GM19397 (cell line): Measurements from ENCODE around the gene SARM1.

ENCODE experiments used
- ATAC-seq: cut with Tn5 transposase; IDR thresholded peaks from one replicate; pipeline ENCODE4 v1.9.1; 2021; ENCODE audit warnings: mild to moderate bottlenecking, moderate library complexity; ENCODE audit not compliant: unreplicated experiment

The SARM1 gene

DNA sequence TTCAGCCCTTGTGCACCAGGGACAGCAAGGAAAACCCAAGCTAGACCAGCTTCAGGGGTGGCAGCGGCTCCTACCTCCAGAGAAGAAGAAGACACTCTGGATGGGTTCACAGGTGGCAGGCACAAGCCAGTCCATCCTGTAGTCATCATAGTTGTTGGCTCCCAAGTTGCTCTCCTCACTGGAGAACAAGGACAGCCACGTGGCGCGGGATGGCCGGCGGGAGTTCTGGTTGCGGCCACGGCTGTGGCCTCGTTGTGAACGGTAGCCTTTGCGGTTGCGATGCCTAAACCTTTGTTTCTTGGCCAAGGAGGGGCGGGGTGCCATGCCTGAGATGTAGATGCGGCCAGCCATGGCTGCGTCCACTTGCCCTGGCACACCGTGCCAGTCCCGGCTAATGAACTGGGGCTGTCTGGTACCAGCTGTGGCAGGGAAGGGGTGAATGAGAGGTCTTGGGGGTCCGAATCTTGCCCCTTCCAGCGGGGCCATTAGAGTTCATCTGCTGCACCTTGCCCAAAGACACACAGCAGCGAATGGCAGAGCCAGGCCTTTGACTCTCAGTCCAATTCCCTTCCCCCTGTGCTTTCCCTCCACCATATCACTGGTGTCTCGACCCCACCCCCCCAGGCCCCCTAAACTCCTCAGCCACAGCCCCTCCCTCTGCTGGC, 3.7 kb upstream of the SARM1 start:
- ATAC-seq = no peak

DNA sequence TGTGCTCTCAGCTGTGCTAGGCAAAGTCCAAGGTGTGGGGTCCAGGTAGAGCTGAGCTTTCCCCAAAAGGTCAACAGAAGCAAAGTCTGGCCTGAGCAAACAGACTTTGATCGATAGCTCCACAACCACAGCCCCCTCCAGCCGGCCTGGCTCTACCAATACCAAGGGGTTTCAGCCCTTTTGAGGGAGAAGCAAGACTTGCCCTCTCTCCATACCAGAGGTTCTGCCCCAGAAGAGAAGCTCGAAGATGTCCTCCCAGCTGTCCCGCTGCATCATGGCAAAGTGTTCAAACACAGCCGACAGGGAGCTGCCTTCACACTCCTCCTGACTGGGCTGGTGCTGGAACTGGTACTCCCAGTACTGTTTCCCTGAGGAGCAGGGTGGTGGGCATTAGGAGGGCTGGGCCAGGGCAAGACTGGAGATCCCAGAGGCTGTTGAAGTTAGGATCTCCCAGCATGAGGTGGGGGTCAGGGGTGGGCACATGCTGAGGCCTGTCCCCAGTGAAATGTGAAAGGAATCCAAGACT, 3.1 kb upstream of the SARM1 start:
- ATAC-seq = no peak

DNA sequence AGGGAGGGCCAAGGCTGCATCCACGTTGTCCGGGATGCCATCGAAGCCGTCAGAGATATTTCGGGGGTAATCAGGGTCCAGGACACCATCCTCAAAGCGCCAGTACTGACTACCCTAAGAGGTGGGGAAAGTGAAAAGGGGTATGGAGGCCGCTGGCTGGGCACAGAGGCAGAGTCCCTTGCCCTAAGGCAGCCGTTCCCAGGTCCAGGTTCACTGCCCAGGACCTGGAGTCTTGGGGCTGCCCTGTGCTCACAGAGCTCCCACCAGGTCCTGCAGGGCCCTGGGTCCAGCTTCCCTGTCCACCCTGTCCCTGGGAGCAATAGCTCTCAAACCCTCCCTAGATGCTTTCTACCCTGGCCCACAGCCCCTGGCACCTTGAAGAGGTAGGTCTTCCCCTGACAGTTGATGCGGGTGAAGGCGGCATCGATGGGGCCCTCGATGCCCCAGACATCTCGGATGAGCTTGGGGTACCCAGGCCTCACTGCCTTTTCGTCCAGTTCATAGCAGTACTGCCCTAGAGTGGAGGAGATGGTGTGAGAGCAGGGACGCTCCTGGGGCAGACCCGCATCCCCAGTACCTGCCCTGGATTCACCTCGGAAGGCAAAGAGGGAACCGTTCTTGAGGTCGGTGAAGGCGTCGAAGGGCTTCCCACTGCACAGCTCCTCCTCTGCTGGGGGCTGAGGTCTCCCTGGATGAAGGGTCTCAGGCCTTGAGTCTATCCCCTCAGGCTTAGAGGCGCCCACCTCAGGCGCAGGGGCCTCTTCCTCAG, 2.4 kb upstream of the SARM1 start:
- no peak for ATAC-seq

DNA sequence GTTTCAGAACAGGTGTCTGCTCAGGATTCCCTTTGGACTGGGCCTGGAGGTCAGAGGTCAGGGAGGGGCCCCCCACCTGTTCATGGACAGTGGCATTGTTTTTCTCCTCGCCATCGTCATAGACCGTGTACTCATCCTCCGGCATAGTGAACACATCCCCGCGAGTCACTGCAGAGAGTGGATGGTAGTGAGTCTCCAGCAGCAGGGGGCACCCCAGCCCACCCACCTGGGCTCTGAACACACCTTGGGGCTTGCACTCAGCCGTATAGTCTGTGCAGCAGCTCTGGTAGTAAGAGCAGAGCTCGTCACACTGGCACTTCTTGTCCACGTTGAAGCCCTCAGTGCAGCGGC, 1.8 kb upstream of the SARM1 start:
- ATAC-seq = no peak

DNA sequence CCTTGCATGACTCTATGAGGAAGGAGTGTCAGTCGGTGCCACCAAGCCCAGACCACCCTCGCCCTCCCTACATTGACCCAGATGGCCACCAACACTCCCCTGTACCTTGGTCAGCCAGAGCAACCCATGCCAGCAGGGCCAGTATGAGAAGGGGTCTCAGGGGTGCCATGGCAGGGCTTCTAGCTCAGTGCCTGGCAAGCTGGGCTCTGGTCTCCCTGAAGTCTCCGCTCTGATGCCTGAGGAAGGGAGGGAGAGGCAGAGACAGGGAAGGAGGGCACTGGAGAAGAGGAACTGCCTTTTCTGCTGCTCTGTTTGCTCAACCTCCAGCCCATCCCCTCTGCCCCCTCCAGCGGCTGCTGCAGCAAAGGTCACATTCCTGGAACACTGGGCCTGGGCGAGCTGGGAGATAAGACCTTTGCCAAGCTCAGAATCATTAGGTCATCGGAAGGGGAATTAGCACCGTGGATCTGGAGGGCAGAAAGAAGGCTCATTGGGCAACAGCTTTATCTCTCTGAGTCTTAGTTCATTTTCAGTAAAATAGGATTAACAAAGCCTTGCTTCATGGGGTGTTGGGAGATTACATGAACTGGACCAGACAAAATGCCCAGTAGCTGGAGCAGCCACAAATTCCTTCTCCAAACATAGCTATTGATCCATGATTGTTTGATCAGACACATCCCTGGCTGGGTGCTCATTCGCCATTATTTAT, 1.3 kb upstream of the SARM1 start, which contains the start of gene VTN:
TSS of gene VTN (minus strand) at position 273 of the 709 bp plus-strand sequence. CDS start at position 169, 104 bp downstream.
- ATAC-seq = no peak

DNA sequence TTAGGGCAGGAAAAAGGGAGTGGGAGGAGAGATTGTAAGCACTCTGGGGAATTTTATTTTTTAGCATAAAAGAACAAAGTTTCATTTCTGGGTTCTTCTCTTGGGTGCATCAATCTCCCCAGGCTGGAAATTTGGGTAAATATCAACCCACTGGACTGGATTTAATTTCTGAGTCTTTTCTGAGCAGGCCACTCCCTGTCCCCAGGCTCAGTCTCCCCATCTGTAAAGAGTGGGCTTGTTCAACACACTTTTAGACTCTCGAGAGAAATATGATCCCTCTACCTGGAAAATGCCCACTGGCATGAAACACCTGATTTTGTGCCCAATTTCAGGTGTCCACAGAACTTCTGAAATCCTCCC, 770 bp upstream of the SARM1 start:
- no peak for ATAC-seq

DNA sequence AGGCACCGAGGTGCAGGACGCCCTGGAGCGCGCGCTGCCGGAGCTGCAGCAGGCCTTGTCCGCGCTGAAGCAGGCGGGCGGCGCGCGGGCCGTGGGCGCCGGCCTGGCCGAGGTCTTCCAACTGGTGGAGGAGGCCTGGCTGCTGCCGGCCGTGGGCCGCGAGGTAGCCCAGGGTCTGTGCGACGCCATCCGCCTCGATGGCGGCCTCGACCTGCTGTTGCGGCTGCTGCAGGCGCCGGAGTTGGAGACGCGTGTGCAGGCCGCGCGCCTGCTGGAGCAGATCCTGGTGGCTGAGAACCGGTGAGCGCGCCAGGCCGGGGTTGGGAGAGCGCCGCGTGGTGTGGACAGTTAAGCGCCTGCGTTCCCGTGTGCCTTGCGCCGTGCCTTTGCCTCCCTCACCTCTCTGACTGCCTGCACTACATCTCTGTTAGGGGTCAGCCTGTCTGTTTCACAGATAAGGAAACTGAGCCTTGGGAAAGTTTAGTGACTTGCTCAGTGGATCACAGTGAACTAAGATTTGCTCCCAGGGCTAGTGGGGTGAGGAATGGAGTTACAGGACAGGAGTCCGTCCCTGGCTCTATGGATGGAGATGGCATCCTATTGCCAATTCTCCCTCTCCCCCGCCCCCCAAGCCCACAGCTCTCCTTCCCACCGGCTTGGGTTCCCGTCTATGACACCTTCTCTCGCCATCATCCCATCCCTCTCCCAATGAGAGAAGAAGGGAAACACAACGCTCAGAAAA, 880 bp downstream of the SARM1 start:
- peak; percentile 9 for ATAC-seq

DNA sequence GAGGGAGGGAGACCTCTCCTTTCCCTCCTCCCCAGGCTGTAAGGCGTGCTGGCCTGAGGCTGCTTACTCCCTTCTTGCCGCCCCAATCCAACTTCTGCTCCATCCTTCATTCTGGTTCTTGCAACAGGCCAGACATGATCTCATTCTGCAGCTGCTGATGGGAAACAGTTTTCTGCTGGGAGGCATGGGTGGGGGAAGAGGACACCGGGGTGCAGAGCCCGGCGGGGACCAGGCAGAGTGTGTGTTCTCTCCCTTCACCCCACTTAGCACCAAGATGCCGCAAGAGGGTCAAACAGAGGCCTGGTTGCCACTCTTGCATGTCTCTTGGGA, 1.4 kb downstream of the SARM1 start:
- ATAC-seq = no peak

DNA sequence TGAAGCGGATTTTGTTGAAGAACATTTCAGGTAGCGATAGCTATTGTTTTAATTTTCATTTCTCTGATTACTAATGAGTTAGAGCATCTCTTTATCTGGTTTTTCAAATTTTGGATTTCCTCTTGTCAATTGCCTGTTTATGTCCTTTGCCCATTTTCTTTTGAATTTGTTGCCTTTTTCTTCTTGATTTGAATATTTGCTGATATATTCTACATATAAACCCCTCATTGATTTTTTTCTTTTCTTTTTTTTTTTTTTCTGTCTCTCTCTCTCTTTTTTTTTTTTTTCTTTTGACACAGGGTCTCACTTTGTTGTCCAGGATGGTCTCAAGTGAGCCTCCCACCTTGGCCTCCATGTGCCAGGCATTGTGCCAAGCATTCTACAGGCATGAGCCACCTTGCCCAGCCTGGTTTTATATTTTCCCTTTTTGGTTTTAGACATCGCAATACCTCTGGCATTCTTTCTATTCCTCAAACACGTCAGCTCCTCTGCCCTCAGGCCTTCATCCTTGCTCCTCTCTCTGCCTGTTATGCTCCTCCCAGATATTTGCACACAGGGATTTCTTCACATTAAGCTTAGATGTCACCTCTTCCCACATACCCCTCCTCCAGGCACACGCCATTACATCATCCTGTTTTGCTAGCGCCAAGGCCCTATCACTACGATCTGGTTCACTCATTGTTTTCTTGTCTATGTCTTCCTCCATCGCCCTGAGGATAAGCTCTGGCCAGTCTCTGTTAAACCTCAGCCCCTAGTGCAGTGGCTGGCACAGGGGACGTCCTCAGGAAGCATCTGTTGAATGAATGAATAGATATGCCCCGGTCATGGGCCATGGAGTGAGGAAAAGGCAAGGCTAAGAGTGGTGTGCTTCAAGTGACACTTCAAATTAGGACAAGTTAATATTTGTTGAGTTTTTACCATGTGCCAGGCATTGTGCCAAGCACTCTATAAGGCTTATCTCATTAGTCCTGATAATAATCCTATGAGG, 8.6 kb downstream of the SARM1 start:
- no peak for ATAC-seq

DNA sequence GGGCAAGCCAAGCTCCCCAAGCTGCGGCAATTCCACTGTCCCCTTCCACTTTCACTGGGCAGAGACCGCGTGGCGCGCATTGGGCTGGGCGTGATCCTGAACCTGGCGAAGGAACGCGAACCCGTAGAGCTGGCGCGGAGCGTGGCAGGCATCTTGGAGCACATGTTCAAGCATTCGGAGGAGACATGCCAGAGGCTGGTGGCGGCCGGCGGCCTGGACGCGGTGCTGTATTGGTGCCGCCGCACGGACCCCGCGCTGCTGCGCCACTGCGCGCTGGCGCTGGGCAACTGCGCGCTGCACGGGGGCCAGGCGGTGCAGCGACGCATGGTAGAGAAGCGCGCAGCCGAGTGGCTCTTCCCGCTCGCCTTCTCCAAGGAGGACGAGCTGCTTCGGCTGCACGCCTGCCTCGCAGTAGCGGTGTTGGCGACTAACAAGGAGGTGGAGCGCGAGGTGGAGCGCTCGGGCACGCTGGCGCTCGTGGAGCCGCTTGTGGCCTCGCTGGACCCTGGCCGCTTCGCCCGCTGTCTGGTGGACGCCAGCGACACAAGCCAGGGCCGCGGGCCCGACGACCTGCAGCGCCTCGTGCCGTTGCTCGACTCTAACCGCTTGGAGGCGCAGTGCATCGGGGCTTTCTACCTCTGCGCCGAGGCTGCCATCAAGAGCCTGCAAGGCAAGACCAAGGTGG, 9.8 kb downstream of the SARM1 start:
- ATAC-seq = no peak

DNA sequence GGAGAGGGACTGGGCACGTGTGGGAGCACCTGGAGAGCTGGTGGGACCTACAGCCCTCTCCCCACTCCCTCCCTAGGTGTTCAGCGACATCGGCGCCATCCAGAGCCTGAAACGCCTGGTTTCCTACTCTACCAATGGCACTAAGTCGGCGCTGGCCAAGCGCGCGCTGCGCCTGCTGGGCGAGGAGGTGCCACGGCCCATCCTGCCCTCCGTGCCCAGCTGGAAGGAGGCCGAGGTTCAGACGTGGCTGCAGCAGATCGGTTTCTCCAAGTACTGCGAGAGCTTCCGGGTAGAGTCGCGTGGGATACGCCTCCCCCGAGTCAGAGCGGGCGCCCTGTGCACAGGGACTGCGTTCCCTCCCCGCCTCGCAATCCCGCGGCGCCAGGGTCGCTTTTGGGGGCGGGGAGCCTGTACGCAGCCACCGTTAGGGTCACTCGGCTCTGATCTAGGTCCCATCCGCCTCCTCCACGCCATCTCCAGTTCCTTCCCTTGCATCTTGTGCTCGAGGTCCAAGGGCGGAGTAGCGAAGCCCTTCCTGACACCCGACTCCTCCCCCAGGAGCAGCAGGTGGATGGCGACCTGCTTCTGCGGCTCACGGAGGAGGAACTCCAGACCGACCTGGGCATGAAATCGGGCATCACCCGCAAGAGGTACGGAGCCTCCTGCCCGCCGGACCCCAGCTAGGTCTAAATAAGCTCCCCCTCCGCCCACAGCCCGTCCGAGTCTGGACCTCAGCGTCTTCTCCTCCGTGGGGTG, 13.0 kb downstream of the SARM1 start:
- ATAC-seq = peak; percentile 60

DNA sequence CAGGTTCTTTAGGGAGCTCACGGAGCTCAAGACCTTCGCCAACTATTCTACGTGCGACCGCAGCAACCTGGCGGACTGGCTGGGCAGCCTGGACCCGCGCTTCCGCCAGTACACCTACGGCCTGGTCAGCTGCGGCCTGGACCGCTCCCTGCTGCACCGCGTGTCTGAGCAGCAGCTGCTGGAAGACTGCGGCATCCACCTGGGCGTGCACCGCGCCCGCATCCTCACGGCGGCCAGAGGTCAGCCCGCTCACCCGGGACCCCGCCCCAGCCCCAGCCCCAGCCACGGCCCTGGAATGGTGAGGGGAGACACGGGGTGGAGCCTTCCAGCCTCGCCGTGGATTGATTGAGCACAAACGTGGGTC, 13.5 kb downstream of the SARM1 start:
- peak; percentile 12 for ATAC-seq

DNA sequence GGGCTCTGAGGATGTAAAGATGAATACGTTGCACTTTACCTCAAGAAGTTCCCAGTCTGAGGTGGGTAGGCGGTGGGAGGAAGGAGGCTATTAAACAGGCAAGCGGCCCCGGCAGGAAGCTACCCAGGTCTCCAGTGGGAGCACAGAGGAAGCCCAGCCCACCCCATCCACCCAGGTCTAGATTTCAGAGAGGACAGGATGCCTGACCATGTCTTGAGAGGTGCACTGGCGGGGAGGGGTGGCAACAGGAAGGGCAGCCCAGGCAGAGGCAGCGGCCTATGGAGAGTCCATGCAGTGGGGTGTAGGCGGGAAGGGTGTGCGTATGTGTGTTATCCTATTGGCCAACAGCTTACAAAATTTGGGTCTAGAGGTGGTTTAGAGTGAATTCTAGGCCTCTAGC, 13.9 kb downstream of the SARM1 start:
- no peak for ATAC-seq

DNA sequence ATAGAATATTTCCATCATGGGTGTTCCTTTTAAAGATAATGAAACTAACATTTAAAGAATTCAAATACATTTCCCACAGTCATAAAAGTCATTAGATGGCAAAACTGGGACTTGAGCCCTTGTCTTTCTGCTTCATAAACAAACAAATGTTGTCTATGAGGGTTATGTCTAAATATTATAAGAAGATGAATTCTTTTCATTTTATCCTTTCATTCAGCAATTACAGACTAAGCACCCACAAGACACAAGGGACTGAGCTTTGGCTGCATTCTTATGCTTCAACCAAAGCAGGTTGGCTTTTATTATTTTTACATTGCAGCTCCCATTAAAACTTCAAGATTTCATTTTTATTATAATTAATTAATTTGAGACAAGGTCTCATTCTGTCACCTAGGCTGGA, 14.9 kb downstream of the SARM1 start:
- ATAC-seq = no peak

DNA sequence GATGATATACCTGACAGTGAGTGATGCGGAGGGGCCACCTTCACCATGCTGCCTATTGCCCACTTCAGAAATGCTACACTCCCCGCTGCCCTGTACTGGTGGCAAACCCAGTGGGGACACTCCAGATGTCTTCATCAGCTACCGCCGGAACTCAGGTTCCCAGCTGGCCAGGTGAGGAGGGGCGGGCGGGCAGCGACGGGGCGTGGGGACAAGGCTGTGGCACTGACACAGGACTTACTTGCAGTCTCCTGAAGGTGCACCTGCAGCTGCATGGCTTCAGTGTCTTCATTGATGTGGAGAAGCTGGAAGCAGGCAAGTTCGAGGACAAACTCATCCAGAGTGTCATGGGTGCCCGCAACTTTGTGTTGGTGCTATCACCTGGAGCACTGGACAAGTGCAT, 16.6 kb downstream of the SARM1 start:
- ATAC-seq = no peak

DNA sequence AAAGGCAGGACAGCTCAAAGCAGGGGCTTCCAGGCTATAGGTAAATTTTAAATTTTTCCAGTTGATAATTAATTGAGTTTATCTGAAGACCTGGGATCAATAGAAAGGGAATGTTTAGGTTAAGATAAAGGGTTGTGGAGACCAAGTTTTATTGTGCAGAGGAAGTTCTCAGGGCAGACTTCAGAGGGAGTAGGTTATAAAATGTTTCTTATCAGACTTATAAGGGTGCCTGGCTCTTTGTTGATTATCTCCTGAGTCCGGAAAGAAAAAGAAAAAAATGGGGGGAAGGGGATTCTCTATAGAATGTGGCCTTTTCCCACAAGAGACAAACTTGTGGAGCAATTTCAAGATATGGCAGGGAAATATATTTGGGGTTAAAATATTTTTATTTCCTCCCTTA, 18.6 kb downstream of the SARM1 start:
- no peak for ATAC-seq

DNA sequence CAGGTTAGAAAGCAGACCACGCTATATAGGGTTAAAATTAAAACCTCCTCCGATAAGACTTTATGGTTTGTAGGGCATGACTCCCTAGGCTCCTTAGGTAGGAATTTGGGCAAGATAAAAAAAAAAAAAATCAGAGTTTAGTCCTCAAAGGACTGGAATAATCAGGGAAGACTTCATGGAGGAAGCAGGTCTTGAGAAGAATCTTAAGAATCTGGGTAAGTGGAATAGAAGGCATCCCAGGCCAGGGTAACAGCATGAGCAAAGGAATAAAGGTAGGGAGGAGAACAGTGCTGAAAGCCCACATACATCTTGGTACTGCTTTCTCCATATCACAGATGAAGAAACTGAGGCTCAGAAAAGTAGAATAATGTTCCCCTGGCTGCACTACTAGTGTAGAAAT, 19.1 kb downstream of the SARM1 start:
- ATAC-seq = no peak

DNA sequence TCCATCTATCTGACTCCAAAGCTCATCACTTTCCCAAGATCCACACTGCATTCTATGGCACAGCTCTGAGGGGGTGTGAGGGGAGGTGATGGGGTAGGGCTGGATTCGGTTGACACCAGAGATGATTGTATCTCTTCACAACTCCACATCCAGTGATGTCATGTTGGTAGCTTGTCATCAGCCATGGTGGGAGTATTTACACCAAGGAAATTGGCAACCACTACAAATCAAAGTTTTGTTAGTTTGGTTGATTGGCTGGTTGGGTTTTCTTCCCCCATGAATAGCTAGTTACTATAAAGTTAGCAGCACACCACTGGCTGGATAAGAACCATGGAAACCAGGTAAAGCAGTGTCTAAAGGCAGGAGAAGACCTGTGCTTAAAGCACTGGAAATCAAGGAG, 19.5 kb downstream of the SARM1 start:
- ATAC-seq = no peak

DNA sequence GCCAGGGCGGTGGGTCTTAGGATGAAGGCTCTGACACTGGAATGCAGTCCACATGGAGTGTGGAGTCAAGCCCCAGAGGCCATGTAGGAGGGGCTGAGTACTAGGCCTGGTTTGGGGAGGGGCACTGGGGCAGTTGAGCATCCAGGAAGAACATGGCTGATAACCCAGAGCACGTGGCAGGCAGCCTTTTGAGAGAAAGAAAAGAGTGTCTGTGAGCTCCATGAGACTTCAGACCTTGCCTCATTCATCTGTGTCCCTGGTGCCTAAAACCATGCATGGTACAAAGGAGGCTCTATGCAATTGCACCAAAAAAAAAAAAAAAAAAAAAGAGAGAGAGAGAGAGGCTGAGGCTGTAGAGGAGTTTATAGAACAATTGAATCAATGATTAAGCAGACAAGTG, 19.9 kb downstream of the SARM1 start:
- no peak for ATAC-seq
